Measurements from ENCODE around the gene NOL11.

The NOL11 gene

DNA sequence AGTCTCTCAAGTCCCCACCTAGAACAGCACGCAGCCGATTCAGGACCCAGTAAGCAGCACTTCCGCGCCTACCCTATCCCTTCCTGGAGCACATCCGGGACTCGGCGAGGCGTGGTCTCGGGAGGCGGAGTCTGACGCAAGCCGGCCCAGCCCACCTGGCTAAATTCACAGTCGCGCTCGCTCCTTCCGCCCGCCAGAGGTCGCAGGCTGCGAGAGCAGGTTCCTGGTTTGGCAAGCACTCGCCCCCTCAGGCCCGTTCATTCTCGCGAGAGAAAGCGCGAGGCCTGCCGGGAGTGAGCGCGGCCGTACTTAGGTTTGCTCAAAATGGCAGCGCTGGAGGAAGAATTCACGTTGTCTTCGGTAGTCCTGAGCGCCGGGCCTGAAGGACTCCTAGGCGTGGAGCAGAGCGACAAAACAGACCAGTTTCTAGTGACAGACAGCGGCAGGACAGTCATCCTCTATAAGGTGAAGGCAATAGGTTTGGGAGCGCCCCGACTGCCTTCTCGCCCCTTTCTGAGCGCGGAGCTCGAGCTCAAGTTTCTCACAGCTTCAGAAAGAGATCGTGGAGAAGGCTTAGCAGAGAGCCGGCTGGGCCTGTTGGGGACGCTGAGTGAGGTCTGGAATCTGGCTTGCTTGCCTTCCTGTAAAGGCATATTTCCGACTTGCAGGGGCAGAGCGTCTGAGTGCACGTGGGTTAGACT is at the start of gene NOL11:
Gene NOL11, plus strand, starts transcription at position 313 of the 701 bp plus-strand sequence. Its CDS starts 12 bp downstream, at position 325.
- peak; percentile 95 for DNase-seq (ENCODE audit: low read depth)
- TF ChIP-seq, protein P1, sequence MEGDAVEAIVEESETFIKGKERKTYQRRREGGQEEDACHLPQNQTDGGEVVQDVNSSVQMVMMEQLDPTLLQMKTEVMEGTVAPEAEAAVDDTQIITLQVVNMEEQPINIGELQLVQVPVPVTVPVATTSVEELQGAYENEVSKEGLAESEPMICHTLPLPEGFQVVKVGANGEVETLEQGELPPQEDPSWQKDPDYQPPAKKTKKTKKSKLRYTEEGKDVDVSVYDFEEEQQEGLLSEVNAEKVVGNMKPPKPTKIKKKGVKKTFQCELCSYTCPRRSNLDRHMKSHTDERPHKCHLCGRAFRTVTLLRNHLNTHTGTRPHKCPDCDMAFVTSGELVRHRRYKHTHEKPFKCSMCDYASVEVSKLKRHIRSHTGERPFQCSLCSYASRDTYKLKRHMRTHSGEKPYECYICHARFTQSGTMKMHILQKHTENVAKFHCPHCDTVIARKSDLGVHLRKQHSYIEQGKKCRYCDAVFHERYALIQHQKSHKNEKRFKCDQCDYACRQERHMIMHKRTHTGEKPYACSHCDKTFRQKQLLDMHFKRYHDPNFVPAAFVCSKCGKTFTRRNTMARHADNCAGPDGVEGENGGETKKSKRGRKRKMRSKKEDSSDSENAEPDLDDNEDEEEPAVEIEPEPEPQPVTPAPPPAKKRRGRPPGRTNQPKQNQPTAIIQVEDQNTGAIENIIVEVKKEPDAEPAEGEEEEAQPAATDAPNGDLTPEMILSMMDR (IDR thresholded peaks at IDR 0.05; ENCODE audit: control insufficient read depth, extremely low read depth, insufficient read depth), result peak; percentile 97
- peak within 1 kb of the TSS; percentile 100 for H3K4me3 ChIP-seq (ENCODE audit: low read depth, low read length)

DNA sequence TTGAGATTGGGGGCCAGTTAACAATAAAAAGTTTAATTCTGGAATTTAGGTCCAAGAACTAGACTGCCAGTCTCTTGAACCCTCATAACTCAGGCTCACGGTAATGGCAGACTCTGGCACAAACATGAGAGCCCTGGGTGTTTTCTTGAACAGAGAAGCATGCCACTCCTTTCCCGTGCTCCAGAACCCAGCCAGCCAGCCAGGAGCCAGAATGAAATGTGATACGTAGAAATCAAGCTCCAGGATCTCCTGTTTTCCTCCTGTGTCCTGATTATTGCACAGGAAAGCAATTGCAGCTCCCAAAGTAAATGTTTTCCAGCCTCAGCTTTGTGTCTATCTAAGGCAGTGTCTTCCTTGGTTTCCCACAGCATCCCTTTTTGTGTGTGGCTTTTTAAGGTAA is 46.2 kb upstream of the NOL11 start:
- TF ChIP-seq, protein P1 (IDR thresholded peaks at IDR 0.05; ENCODE audit: control insufficient read depth, extremely low read depth, insufficient read depth), result no peak
- no peak overlapping the region for H3K4me3 ChIP-seq (ENCODE audit: low read depth, low read length)
- DNase-seq (ENCODE audit: low read depth), result peak; percentile 18

DNA sequence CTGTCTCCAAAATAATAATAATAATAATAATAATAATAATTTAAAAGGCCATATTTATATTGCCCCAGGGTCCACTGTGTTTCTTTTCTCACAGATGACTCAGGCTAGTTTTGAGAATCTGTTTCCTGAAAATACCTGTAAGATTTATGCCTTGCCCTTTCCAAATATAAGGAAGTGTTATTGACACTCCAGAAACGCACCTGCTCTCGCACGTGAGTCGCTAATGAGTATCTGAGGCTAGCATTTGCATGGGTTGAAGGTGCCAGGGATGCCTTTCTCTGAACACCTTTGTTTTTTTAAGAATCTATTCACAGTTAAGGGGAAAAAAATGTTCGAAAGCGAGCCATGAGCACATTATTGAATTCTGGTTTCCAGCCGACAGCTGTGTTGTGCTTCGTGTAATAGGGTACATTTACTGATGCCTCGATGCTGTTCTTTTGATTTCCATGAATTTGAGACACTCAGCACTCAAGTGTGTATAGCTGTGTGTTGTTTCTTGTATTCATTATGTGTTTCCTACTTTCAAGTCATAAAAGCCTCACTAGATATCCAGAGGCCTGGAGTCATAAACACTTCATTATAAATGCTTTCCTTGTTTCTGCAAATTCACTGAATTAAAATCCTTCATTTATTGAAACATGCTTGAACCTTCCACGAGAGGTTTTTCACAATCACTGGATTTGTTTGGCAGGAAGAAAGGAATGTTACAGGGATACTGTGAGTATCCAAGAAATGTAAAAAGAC is 45.0 kb upstream of the NOL11 start:
- no peak overlapping the region for H3K4me3 ChIP-seq (ENCODE audit: low read depth, low read length)
- TF ChIP-seq, protein P1 (IDR thresholded peaks at IDR 0.05; ENCODE audit: control insufficient read depth, extremely low read depth, insufficient read depth), result no peak
- no peak for DNase-seq (ENCODE audit: low read depth)

DNA sequence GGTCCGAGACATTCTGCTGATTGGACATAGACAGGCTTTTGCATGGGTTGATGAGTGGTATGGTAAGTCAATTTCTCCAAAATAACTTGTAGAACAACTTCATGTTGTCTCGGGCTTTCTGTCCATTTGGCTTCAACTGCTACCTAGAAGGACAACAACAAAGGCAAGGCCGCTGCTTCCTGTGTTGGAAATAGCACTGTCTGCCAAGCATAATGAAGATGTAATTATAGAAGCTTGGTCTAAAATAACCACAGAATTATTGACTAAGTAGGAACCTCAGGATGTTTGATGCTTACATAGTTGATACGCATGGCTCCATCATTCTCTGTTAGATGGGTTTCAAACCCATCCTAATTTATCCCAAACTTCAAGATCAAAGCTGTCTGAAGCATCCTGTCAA is 42.3 kb upstream of the NOL11 start:
- TF ChIP-seq, protein P1 (IDR thresholded peaks at IDR 0.05; ENCODE audit: control insufficient read depth, extremely low read depth, insufficient read depth), result no peak
- DNase-seq (ENCODE audit: low read depth), result no peak
- H3K4me3 ChIP-seq (ENCODE audit: low read depth, low read length), result no peak overlapping the region

DNA sequence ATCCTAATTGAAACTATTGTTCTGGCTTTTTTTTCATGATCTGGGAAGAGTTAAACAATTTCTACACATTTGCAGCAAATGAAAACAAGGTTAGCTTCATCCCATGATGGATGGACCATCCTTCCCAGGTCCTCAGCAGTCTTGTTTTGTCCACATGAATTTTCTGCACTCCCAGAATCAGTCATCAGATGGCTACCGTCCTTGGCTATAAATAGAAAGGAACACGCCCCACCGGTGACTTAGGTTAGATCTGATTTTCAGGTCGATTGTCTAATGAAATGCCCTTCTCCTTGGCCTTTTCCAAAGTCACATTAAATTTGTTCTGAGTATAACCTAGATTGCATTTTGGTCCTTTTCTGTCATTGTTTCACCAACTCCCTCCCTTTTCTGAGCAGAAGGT is 41.4 kb upstream of the NOL11 start:
- no peak overlapping the region for H3K4me3 ChIP-seq (ENCODE audit: low read depth, low read length)
- TF ChIP-seq, protein P1 (IDR thresholded peaks at IDR 0.05; ENCODE audit: control insufficient read depth, extremely low read depth, insufficient read depth), result no peak
- no peak for DNase-seq (ENCODE audit: low read depth)

DNA sequence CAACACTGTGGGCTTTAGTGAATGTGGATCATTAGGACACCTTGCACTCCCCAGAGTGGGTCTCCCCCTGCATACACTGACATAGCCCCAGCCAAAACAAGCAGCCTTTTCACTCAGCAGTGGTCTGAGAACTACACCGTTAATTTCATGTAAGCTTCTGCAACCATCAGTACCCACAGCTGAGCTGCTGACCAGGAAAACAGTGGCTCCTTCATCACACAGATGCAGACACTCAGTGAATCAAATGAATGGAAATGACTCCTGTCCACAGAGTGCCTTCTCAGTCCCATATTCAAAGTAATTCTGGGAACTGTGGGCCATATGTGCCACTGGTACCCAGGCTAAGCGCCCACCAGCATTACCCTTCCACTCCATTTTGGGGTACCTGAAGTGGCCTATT is 39.3 kb upstream of the NOL11 start:
- DNase-seq (ENCODE audit: low read depth), result no peak
- no peak overlapping the region for H3K4me3 ChIP-seq (ENCODE audit: low read depth, low read length)
- TF ChIP-seq, protein P1 (IDR thresholded peaks at IDR 0.05; ENCODE audit: control insufficient read depth, extremely low read depth, insufficient read depth), result no peak

All from LNCaP clone FGC (cell line).